Activated naive CD8-positive, alpha-beta T cell treated with anti-CD3 and anti-CD28 coated beads for 36 hours (primary cell): ENCODE results near the gene GFOD1. TPM values are rescaled to one million over a fixed set of nuclear protein-coding genes. Genes with fewer than 3 reads are reported as not detected.

Experiments used
- DNase-seq: peaks from one replicate; pipeline ENCODE4 v3.0.0; 2021
- H3K27ac Mint-ChIP-seq: one replicate; pipeline ENCODE4 v1.8.0; 2022; ENCODE audit warnings: mild to moderate bottlenecking, moderate library complexity, mixed read lengths
- H3K27me3 Mint-ChIP-seq: one replicate; pipeline ENCODE4 v1.8.0; 2022; ENCODE audit warnings: mild to moderate bottlenecking, mixed read lengths
- H3K36me3 Mint-ChIP-seq: one replicate; pipeline ENCODE4 v1.8.0; 2021; ENCODE audit warnings: mild to moderate bottlenecking, mixed read lengths
- H3K4me1 Mint-ChIP-seq: one replicate; pipeline ENCODE4 v1.8.0; 2021; ENCODE audit warnings: mixed read lengths
- H3K4me3 Mint-ChIP-seq: one replicate; pipeline ENCODE4 v1.8.0; 2022; ENCODE audit warnings: mild to moderate bottlenecking, moderate library complexity, mixed read lengths
- H3K9me3 Mint-ChIP-seq: one replicate; pipeline ENCODE4 v1.8.0; 2022; ENCODE audit warnings: mixed read lengths
- total RNA-seq, 2 experiments: library from RNA; stranded (reverse); gene quantifications; one replicate each; pipeline ENCODE4 v1.2.3, GENCODE V29; 2021

Gene GFOD1
- total RNA-seq, 2 experiments from 2014 or later = 12.8 to 13.0 TPM

DNA sequence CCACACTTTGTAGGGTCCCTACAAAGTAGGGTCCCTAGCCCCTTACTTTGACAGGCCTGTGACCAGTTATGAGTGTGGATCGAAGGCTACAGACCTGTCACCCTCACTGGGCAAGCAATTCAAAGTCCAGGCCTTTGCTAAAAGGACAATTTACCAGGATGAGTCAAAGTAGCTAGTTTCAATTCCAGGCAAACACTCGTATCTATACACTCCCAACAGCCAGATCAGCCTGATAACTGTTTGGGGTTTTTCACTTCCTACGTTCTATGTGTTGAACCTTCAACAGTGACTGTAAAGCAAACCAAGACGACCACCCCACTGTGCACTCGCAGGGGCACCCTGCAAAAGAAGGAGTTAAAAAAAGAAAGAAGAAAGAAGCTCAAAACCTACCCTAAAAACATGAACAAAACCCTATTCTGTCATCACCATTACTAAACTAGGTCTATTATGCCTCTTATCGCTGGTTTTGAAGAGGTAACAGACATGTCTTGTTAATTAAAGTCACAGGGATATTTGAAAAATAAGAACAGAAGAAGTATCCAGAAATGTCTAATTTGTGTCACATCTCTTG, 3.2 kb downstream of the GFOD1 start:
- Mint-ChIP-seq H3K36me3 (peaks cover 22% of the 10 kb centered on the region), H3K4me3 (peak overlapping the region; percentile 52), H3K9me3 (no peaks in the 10 kb centered on the region), H3K4me1 (peaks cover 54% of the 10 kb centered on the region), H3K27me3 (peaks cover 7% of the 10 kb centered on the region), H3K27ac (peak overlapping the region; percentile 9)
- DNase-seq = no peak

DNA sequence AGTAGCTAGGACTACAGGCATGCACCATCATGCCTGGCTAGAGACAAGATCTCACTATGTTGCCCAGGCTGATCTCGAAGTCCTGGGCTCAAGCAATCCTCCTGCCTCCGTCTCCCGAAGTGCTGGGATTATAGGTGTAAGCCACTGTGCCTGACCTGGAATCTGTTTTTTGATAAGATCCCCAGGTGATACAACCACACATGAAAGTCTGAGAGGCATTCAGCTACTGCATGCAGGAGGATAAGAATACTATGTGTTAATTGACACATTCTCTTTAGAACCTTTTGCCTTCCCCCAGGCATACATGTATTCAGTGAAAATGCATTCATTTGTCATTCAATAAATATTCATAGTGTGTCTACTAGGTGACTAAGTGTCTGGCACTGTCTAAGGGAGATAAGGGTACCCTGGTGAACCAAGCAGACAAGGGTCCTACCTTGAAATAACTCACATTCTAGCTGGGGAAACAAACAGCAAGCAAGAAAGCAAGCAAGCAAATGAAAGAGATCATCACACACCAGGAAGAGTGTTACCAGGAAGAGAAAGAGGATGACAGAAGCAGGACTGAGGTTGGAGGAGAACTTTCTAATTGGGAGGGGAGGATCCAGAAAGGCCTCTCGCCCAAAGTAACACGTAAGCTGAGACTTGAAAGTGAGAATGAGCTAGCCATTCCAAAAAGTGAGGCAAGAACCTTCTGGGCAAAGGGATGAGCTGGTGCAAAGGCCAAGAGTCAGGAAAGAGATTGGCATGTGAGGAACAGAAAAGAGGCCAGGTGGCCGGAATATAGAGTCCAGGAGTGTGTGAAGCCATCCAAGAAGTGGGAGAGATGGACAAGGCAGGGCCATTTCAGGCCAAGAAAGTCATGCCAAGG, 6.5 kb downstream of the GFOD1 start:
- Mint-ChIP-seq H3K27me3 (peaks cover 4% of the 10 kb centered on the region), H3K27ac (no peak overlapping the region), H3K4me1 (peaks cover 51% of the 10 kb centered on the region), H3K36me3 (peaks cover 36% of the 10 kb centered on the region), H3K4me3 (no peak overlapping the region), H3K9me3 (no peaks in the 10 kb centered on the region)
- no peak for DNase-seq

DNA sequence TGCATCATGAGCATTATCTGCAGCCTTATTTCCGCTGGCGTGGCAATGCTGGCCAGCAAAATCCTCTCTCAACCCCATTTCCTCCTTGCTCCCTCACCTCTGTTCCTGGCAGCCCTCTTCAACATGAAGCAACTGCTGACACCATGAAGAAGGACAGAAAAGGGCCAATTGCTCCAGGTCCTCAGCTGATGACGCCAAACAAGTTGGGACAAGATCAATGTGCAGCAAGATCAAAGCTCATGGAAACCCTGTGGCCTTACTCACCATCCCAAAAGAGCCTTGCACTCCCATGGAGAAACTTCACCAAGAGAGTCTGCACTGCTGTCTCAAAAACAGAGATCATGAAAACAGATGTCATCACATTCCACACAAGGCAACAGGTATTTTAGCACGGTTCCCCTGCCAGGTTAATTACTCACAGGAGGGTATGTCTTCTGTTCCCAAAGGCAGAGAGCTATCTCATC, 7.4 kb downstream of the GFOD1 start:
- Mint-ChIP-seq H3K4me1 (peaks cover 42% of the 10 kb centered on the region), H3K4me3 (no peak overlapping the region), H3K27ac (no peak overlapping the region), H3K9me3 (no peaks in the 10 kb centered on the region), H3K27me3 (peaks cover 4% of the 10 kb centered on the region), H3K36me3 (peaks cover 28% of the 10 kb centered on the region)
- no peak for DNase-seq

DNA sequence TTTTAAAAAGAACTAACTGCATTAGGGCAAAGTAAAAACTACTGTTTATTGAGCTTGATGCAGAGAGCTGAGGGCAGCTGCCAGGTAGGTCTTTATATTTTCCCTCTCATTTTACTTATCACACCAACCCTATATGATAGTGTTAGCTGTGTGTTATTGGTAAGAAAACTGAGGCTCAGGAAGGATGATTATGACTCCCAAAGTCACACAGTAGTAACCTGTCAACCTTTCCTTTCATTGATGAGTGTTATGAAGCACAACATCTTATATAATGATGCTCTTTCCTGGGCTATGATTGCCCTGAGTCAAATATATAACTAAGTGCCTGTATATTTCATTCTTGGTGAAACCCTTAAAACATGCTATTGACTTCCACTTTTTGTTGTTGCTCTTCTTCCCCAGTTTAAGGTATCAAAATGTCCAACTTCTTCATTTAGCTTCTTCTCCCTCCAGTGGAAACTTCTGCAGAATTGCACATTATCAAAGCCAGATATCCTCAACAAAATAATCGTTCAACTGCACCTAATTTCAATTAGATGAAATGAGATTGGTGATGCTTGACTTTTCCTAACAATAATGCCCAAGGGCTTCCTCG, 8.1 kb downstream of the GFOD1 start:
- Mint-ChIP-seq H3K4me3 (no peak overlapping the region), H3K27me3 (peaks cover 4% of the 10 kb centered on the region), H3K9me3 (no peaks in the 10 kb centered on the region), H3K4me1 (peaks cover 35% of the 10 kb centered on the region), H3K36me3 (peaks cover 34% of the 10 kb centered on the region), H3K27ac (no peak overlapping the region)
- no peak for DNase-seq

DNA sequence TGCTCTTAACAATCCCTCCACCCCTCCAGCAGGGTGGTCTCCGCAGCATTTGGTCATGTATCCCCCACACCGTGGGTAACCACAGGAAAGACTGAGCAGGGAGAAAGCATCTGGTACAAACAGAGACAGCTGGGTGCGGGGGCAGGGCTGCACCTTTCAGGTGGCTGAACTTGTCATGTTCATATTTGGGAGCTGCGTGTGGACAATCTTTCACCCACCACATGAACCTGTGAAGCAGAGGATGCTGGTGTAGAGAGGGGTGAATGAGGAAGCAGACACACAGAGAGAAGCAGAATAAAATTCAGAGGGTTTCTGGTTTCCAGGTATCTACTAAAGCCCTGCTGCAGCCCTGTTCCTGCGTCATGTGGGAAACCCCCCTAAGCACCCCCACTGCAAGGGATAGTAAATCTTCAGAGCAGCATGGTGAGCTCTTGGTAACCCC, 8.9 kb downstream of the GFOD1 start:
- peaks cover 32% of the 10 kb centered on the region for H3K36me3 Mint-ChIP-seq
- peak overlapping the region; percentile 76 for H3K27ac Mint-ChIP-seq
- H3K4me1 Mint-ChIP-seq = peaks cover 28% of the 10 kb centered on the region
- peak; percentile 30 for DNase-seq
- no peaks in the 10 kb centered on the region for H3K9me3 Mint-ChIP-seq
- peak overlapping the region; percentile 14 for H3K4me3 Mint-ChIP-seq
- H3K27me3 Mint-ChIP-seq = peaks cover 4% of the 10 kb centered on the region

DNA sequence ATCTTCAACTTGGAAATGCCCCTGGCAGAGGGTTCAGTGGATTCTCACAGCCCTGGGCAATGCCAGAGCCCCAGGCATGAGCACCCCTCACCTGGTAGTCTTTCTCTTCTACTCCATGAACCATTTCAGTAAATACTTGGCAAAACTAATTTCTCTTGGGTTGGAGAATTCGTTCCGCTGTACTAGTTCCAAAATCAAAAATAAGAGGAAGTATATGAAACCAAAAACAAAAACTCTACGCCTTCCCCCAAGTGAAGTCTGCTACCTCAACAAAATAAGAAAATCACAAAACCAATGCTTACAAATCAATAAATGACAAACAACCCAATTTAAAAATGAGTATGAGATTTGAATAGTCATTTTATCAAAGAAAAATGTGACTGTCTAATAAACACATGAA, 12.6 kb downstream of the GFOD1 start:
- Mint-ChIP-seq H3K9me3 (no peaks in the 10 kb centered on the region), H3K36me3 (peaks cover 36% of the 10 kb centered on the region), H3K4me1 (peaks cover 14% of the 10 kb centered on the region), H3K27me3 (peaks cover 4% of the 10 kb centered on the region), H3K4me3 (no peak overlapping the region), H3K27ac (no peak overlapping the region)
- no peak for DNase-seq

DNA sequence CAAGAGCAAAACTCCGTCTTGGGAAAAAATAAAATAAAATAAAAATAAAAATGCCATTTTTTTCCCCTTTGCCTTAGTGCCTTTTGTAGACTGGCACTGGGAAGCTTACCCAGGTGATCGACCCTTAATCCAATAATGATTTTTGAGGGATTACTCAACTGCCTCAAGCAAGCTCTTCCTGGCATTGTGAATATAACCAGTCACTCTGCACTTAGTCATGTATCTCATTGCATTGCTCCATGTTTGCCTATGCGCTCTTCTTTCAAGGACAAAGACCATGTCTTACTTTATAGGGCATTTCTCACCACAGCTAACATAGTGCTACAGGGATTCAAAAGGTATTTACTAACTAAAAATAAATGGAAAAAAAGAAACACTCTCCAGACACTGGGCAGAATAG, 13.0 kb downstream of the GFOD1 start:
- peaks cover 36% of the 10 kb centered on the region for H3K36me3 Mint-ChIP-seq
- DNase-seq = no peak
- no peaks in the 10 kb centered on the region for H3K9me3 Mint-ChIP-seq
- H3K4me3 Mint-ChIP-seq = no peak overlapping the region
- H3K27me3 Mint-ChIP-seq = peaks cover 4% of the 10 kb centered on the region
- H3K27ac Mint-ChIP-seq = no peak overlapping the region
- peaks cover 11% of the 10 kb centered on the region for H3K4me1 Mint-ChIP-seq

DNA sequence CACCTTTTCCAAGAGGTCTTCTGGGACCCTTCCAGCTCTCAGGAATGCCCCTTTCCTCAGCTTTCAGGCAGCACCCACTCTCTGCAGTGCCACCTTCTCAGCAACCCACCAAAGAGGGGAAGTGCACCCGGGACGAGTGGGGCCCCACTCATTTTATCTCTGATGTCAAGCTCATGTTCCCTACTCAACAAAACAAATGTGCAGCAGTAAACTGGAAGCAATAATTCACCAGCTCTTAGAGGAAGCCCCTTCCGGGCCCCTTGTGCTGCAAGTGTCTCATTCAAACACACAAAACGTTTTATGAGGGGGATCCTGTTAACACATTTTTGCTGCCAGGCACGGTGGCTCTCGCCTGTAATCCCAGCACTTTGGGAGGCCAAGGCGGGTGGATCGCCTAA, 13.6 kb downstream of the GFOD1 start:
- Mint-ChIP-seq H3K27me3 (peaks cover 4% of the 10 kb centered on the region), H3K4me3 (no peak overlapping the region), H3K36me3 (peaks cover 41% of the 10 kb centered on the region), H3K4me1 (peaks cover 7% of the 10 kb centered on the region), H3K27ac (no peak overlapping the region), H3K9me3 (no peaks in the 10 kb centered on the region)
- DNase-seq = no peak

DNA sequence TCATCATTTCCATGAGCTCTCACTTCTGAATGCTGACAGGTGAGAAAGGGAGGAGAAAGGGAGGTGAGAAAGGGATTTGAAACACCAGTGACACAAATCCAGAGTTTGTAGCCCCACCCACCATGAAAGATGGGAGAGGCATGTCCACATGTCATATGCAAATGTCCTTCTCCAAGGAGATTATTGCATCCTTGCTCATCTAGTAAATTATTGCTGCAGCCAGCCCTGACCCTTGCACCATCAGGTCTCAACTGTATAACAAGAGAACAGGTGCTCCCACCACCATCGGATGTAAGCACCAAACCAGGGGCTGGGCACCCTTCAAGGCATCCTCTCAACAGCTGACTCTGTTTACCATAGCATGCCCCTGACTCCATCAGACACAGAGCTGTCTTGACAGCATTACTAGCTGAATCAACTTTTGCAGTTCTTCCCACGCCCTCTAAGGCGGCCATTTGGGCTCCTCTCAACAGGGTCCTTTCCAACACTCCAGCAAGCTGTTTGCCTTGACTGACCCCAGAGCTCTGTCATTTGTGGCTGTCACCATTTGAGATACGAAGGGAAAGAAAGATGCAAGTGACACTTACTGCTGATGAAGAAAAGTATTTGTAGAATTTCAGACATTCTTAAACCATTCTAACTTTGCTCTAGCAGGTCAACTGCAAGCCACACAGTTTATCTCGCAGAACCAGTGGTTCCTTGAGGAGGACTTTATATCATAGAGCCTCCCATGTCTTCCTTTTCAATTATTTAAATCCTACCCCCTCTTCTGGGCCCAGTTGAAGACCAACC, 14.2 kb downstream of the GFOD1 start:
- H3K27ac Mint-ChIP-seq = no peak overlapping the region
- H3K4me1 Mint-ChIP-seq = peaks cover 2% of the 10 kb centered on the region
- peaks cover under 1% of the 10 kb centered on the region for H3K27me3 Mint-ChIP-seq
- no peak overlapping the region for H3K4me3 Mint-ChIP-seq
- H3K9me3 Mint-ChIP-seq = no peaks in the 10 kb centered on the region
- no peak for DNase-seq
- H3K36me3 Mint-ChIP-seq = peaks cover 42% of the 10 kb centered on the region

DNA sequence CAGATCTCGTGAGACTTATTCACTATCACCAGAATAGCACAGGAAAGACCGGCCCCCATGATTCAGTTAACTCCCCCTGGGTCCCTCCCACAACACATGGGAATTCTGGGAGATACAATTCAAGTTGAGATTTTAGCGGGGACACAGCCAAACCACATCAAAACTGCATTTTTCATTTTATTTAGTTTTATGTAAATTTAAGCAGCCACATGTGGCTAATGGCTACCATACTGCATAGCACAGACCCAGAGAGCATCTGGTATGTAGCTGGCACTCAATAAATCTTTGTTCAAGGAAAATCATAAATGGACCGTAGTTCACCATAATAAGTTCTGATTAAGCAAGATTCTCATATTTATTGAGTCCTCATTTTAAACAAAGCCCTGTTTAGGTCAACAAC, 15.3 kb downstream of the GFOD1 start:
- no peaks in the 10 kb centered on the region for H3K27me3 Mint-ChIP-seq
- no peak overlapping the region for H3K4me3 Mint-ChIP-seq
- H3K4me1 Mint-ChIP-seq = peaks cover 7% of the 10 kb centered on the region
- no peaks in the 10 kb centered on the region for H3K9me3 Mint-ChIP-seq
- no peak for DNase-seq
- H3K27ac Mint-ChIP-seq = no peak overlapping the region
- peaks cover 40% of the 10 kb centered on the region for H3K36me3 Mint-ChIP-seq

DNA sequence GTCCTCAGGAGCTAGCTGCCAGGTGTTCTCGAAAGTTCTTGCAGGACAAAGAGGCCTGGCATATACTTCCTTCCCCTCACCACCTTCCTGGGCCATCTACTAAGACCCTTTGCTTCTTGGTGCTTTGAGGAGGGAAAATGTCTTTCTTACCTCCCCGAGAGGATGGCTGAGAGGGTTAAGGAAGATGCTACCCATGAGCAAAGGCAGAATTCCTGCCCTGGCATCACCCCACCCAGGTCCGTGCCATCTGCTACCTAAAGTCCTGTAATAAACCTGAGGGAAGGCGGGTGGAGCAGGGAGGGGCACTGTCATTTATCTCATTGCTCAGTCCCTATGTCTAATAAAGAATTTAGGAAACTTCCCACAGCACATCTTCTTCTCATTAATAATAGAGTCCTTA, 16.2 kb downstream of the GFOD1 start:
- H3K27me3 Mint-ChIP-seq = no peaks in the 10 kb centered on the region
- no peak overlapping the region for H3K4me3 Mint-ChIP-seq
- H3K36me3 Mint-ChIP-seq = peaks cover 35% of the 10 kb centered on the region
- no peak for DNase-seq
- no peaks in the 10 kb centered on the region for H3K9me3 Mint-ChIP-seq
- H3K27ac Mint-ChIP-seq = no peak overlapping the region
- H3K4me1 Mint-ChIP-seq = peaks cover 15% of the 10 kb centered on the region

DNA sequence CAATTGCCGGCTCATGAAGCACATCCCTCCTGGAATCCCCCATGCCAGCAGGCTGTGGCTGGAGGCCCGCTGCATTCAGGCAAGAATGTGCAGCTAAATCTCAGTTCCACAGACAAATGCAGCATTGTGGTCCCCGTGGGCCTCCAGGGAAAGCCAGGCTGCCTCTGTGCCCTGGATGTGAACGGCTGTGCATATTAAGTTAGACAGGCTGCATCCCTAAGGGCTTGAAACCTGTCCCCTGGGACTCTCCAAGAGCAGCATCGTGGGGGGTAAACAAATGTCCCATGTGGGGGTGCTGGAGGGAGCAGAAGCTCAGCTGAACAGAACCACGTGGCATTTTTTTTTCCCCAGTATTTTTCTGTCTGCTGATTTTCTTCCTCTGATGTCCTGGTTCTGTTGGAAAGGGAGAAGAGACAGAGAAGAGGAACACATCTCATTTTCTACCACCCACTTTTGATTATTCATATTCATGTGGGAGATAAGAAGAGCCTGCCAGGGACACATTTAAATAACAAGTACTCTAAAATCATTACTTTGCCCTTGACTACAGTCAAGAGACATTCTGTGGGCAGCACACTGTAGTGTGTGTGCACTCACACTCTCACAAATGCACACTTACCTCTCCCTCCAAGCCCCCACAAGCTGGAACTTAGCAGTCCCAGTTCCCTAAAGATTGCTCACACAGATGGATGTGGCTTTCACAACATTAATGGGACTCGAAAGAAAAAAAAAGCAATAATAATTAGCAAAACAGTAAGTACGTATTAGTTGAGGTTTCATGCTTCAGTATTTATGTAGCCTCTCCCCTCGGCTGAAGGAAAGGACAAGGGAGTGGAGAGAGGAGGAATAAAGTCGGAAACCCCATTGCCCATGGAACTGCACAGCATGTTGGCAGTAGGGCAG, 16.9 kb downstream of the GFOD1 start:
- no peak for DNase-seq
- no peak overlapping the region for H3K4me3 Mint-ChIP-seq
- peaks cover 36% of the 10 kb centered on the region for H3K36me3 Mint-ChIP-seq
- no peaks in the 10 kb centered on the region for H3K27me3 Mint-ChIP-seq
- H3K27ac Mint-ChIP-seq = no peak overlapping the region
- peaks cover 21% of the 10 kb centered on the region for H3K4me1 Mint-ChIP-seq
- H3K9me3 Mint-ChIP-seq = no peaks in the 10 kb centered on the region

DNA sequence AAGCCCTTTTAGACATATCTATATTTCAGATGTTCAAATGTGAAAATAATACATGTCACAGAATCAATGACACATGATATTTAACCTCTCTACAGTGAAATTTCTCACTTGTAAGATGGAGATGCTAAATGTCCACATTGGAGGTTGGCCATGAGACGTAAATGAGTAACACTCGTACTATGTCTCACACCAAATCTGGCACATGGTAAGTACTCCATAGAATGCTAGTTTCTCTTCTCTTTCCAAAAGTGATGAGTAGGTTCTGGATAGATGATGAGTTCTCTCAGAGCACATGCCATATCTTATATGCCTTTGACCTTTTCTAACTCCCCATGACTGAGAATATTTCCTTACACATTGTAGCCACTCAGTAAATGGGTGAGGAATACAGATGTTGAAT, 17.7 kb downstream of the GFOD1 start:
- no peaks in the 10 kb centered on the region for H3K9me3 Mint-ChIP-seq
- H3K4me3 Mint-ChIP-seq = no peak overlapping the region
- DNase-seq = no peak
- peaks cover 24% of the 10 kb centered on the region for H3K4me1 Mint-ChIP-seq
- H3K27me3 Mint-ChIP-seq = no peaks in the 10 kb centered on the region
- no peak overlapping the region for H3K27ac Mint-ChIP-seq
- H3K36me3 Mint-ChIP-seq = peaks cover 33% of the 10 kb centered on the region

DNA sequence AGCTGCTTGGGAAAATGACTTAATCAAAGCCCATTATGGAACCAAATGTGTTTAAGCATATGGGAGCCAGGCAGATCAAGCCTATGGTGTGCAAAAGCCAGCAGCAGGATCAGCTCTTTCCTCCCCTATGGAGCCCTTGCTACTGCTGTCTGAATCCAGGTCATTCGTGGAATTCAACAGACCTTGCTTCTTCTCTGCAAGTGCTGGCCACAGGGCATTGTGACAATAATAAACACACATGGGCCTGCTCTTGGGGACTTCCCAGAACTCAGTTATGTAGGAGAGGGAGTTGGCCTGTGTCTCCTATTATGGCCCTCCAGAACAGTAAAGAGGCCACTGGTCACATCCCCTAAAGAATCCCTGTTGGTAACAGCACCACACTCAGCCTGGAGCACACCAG, 18.6 kb downstream of the GFOD1 start:
- no peak for DNase-seq
- no peaks in the 10 kb centered on the region for H3K9me3 Mint-ChIP-seq
- no peak overlapping the region for H3K4me3 Mint-ChIP-seq
- no peak overlapping the region for H3K27ac Mint-ChIP-seq
- no peaks in the 10 kb centered on the region for H3K27me3 Mint-ChIP-seq
- H3K36me3 Mint-ChIP-seq = peaks cover 30% of the 10 kb centered on the region
- peaks cover 33% of the 10 kb centered on the region for H3K4me1 Mint-ChIP-seq
